Calu3 (cell line): ENCODE data around the gene CRIP1. TPM values are rescaled to one million over a fixed set of nuclear protein-coding genes. Genes with fewer than 3 reads are reported as not detected.
A peak's percentile ranks its signal among the peaks of the same experiment; 100 is the strongest.

Source experiments
- BruUV-seq: library from RNA; stranded (reverse); fragments of 400-500 nt; replicated peaks from 2 replicates; lab custom pipeline; 2021; lab: Mats Ljungman, UMichigan
- CTCF ChIA-PET: fragments of 300-600 bp; sonication (Branson Sonifier 250); formaldehyde crosslinking; loops from one replicate; lab custom pipeline; 2022; ENCODE audit warnings: antibody characterized with exemption; lab: Charles Lee
- DNase-seq: peaks from one replicate; pipeline ENCODE4 v3.0.0; 2022
- H3K27ac Mint-ChIP-seq: one replicate; pipeline ENCODE4 v1.8.0; 2022; ENCODE audit warnings: mixed read lengths; ENCODE audit not compliant: unreplicated experiment
- H3K27me3 Mint-ChIP-seq: one replicate; pipeline ENCODE4 v1.8.0; 2022; ENCODE audit warnings: mixed read lengths; ENCODE audit not compliant: unreplicated experiment
- H3K36me3 Mint-ChIP-seq: one replicate; pipeline ENCODE4 v1.8.0; 2022; ENCODE audit warnings: mild to moderate bottlenecking, moderate library complexity, mixed read lengths; ENCODE audit not compliant: insufficient read depth, unreplicated experiment
- H3K4me1 Mint-ChIP-seq: one replicate; pipeline ENCODE4 v1.8.0; 2022; ENCODE audit warnings: mild to moderate bottlenecking, low read depth, mixed read lengths; ENCODE audit not compliant: unreplicated experiment
- H3K4me3 Mint-ChIP-seq: one replicate; pipeline ENCODE4 v1.8.0; 2022; ENCODE audit warnings: mild to moderate bottlenecking, low read depth, moderate library complexity, mixed read lengths; ENCODE audit not compliant: unreplicated experiment
- H3K9me3 Mint-ChIP-seq: one replicate; pipeline ENCODE4 v1.8.0; 2022; ENCODE audit warnings: low read depth, mixed read lengths; ENCODE audit not compliant: unreplicated experiment
- intact Hi-C: fragments of 100-400 bp; cut with micrococcal nuclease; formaldehyde crosslinking; loops from one replicate; pipeline ENCODE4 v1.10.0; 2022; ENCODE audit not compliant: unreplicated experiment
- total RNA-seq: library from RNA; stranded (reverse); gene quantifications from 2 replicates; pipeline ENCODE4 v1.2.3, GENCODE V29; 2022
- TF ChIP-seq, protein P1 (sequence below): fragments of 200-600 bp; IDR thresholded peaks from one replicate; pipeline ENCODE4 v1.8.0; 2022; ENCODE audit warnings: antibody characterized with exemption; ENCODE audit not compliant: unreplicated experiment

CRIP1 gene
- total RNA-seq, 1 experiment from 2014 or later: 7.1 TPM

DNA sequence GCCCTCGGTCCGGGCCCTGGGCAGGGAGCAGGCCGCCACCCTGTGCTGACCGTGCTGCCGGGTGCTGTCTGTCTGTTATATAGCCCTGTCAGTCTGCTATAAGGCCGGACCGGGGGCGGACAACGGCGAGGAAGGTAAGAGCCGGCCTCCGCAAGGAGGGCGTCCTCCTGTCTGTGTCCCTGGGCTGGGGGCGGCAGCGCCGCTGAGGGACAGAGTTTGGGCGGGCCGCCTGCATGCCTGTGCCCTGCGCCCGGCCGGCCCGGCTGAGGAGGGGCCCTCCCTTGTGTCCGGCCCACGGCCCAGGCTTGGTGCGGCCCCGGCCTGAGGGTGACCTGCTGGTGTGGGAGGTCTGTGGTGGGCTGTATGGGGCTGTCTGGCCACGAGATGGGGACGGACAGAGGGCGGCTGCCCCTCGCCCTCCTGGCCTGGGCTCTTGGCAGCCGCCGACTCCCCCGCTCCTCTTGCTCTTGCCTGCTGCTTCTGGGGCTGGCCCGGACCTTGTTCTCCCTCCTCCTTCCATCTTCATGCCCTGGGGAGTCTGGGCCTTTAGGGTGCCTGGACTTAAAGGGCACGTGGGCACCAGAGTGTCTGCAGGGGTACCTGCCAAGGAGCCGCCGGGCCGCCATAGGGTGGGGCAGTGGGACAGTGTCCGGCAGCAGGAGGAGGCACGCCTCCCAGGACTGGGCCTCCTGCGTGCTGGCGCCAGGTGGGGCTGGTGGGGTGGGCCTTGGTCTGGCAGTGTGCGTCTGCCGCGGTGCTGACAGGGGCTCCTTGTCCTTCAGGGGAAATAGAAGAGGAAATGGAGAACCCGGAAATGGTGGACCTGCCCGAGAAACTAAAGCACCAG lies 37.2 kb upstream of the CRIP1 start:
- no peak overlapping the region for H3K4me3 Mint-ChIP-seq
- no peak overlapping the region for H3K27ac Mint-ChIP-seq
- CTCF ChIA-PET: no interaction called here
- no TSS peak for BruUV-seq
- no peaks in the 10 kb centered on the region for H3K4me1 Mint-ChIP-seq
- TF ChIP-seq, protein P1, sequence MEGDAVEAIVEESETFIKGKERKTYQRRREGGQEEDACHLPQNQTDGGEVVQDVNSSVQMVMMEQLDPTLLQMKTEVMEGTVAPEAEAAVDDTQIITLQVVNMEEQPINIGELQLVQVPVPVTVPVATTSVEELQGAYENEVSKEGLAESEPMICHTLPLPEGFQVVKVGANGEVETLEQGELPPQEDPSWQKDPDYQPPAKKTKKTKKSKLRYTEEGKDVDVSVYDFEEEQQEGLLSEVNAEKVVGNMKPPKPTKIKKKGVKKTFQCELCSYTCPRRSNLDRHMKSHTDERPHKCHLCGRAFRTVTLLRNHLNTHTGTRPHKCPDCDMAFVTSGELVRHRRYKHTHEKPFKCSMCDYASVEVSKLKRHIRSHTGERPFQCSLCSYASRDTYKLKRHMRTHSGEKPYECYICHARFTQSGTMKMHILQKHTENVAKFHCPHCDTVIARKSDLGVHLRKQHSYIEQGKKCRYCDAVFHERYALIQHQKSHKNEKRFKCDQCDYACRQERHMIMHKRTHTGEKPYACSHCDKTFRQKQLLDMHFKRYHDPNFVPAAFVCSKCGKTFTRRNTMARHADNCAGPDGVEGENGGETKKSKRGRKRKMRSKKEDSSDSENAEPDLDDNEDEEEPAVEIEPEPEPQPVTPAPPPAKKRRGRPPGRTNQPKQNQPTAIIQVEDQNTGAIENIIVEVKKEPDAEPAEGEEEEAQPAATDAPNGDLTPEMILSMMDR: no peak
- peaks cover 27% of the 10 kb centered on the region for H3K36me3 Mint-ChIP-seq
- no peaks in the 10 kb centered on the region for H3K27me3 Mint-ChIP-seq
- no peak for DNase-seq
- intact Hi-C loops: no loop called here
- no peaks in the 10 kb centered on the region for H3K9me3 Mint-ChIP-seq

DNA sequence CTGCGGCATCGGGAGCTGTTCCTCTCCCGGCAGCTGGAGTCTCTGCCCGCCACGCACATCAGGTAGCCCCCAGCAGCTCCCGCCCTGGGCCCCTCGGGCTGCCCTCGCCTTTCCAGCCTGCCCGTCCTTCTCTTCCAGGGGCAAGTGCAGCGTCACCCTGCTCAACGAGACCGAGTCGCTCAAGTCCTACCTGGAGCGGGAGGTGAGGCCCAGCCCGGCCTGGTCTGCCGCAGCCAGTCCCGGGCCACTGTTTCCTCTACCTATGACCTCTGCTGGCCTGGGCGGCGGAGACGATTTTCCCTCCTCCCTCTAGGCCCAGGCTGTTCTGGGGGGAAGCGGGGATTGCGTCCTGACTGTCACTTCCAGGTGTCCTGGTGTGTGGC lies 36.6 kb upstream of the CRIP1 start:
- BruUV-seq: no TSS peak
- intact Hi-C loops: no loop called here

DNA sequence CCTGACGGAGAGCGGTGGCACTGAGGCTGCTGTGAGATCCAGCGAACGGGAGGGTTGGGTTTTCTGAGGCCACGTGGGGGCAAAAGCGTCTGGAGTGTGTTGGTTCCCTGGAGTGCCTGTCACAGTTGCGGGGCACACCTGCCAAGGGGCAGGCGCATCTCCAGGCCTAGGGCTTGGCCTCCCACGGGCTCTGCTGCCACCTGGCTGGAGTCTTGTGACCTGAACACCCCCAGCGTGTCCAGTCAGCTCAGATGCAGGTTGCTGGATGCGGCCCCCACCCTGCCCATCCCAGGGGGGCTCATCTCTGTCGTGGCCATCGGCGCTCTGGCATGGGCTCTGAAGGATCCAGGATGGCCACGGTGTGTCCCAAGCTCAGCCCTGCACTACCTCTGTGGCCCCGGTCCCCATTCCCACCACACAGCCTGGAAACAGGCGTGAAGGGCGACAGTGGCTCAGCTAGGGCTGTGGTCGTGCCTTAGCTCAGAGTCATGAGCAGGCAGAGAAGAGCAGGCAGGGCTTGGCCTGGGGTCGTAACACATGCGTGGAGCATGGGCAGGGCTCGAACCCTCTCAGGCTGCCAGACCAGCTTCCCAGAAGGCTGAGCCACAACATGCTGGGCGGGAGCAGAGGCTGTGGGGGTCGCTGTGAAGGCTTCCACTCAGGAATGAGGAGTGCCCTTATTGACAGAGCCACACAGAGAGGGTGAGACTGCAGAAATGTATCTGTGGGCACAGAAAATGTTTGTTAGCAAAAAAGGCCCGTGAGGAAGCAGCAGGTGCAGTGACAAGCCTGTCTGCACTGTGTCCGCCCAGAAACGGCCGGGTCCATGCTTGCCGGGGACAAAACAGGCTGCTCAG lies 35.6 kb upstream of the CRIP1 start:
- Mint-ChIP-seq H3K4me1 (no peaks in the 10 kb centered on the region), H3K27ac (no peak overlapping the region), H3K4me3 (no peak overlapping the region), H3K36me3 (peaks cover 36% of the 10 kb centered on the region), H3K9me3 (no peaks in the 10 kb centered on the region), H3K27me3 (no peaks in the 10 kb centered on the region)
- intact Hi-C loops: no loop called here
- DNase-seq: no peak
- TF ChIP-seq, protein P1: no peak
- CTCF ChIA-PET: interaction anchor here (0.6 kb wide), 1 partner anchor 80 kb away, joined by 3 read pairs; no protein-coding TSS in a partner anchor
- BruUV-seq: no TSS peak

More for the DNA sequence above, 36.6 kb upstream of the CRIP1 start:
- H3K27ac Mint-ChIP-seq: no peak overlapping the region
- H3K4me3 Mint-ChIP-seq: no peak overlapping the region
- H3K36me3 Mint-ChIP-seq: peaks cover 30% of the 10 kb centered on the region
- no peaks in the 10 kb centered on the region for H3K4me1 Mint-ChIP-seq
- H3K9me3 Mint-ChIP-seq: no peaks in the 10 kb centered on the region
- CTCF ChIA-PET: no interaction called here
- no peaks in the 10 kb centered on the region for H3K27me3 Mint-ChIP-seq
- no peak for DNase-seq
- TF ChIP-seq, protein P1: no peak

DNA sequence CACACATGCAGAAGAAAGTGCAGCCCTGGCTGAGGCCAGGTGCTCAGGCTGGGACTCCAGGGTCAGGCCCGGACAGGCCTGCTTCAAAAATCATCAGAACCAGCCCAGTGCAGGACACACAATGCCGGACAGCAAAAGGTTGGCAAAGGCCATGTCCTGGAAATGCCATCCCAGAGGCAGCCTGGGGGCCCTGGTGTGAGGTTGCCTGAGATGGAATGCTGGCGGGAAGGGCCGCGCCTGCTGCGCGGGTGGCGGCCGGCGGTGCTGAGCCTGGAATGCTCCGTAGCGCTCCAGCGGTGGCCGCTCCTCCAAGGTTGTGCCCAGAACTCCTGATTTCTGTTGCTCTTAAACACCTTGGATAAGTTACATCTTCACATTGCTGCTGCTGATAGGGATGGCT lies 33.7 kb upstream of the CRIP1 start:
- no peak for DNase-seq
- Mint-ChIP-seq H3K4me3 (no peak overlapping the region), H3K4me1 (no peaks in the 10 kb centered on the region), H3K9me3 (no peaks in the 10 kb centered on the region), H3K27me3 (no peaks in the 10 kb centered on the region), H3K27ac (peak overlapping the region; percentile 22), H3K36me3 (peaks cover 34% of the 10 kb centered on the region)
- intact Hi-C loops: no loop called here
- no TSS peak for BruUV-seq
- CTCF ChIA-PET: no interaction called here
- TF ChIP-seq, protein P1: no peak
